WERI-Rb-1 (cell line): ENCODE data around the gene GOLT1B.

Source experiments
- DNase-seq: peaks from one replicate; pipeline ENCODE4 v3.0.0-alpha.2; 2020
- H3K27ac ChIP-seq: fragments of 250-450 bp; sonication (Bioruptor Pico); 2 replicates; pipeline ENCODE4 v1.5.1; 2020; ENCODE audit warnings: mild to moderate bottlenecking, moderate library complexity
- H3K27me3 ChIP-seq: fragments of 250-450 bp; sonication (Bioruptor Pico); 2 replicates; pipeline ENCODE4 v1.5.1; 2021; ENCODE audit warnings: mild to moderate bottlenecking, low read depth, moderate library complexity; ENCODE audit not compliant: insufficient read depth, severe bottlenecking
- H3K36me3 ChIP-seq: fragments of 250-450 bp; sonication (Bioruptor Pico); 2 replicates; pipeline ENCODE4 v1.5.1; 2020; ENCODE audit warnings: mild to moderate bottlenecking, moderate library complexity
- H3K4me3 ChIP-seq: 2 replicates; pipeline ENCODE4 v1.5.1; 2011; ENCODE audit warnings: low read depth, mild to moderate bottlenecking, control low read depth, low read length
- H3K9me3 ChIP-seq: fragments of 250-450 bp; sonication (Bioruptor Pico); 2 replicates; pipeline ENCODE4 v1.5.1; 2021; ENCODE audit warnings: mild to moderate bottlenecking, moderate library complexity; ENCODE audit not compliant: severe bottlenecking
- TF ChIP-seq, protein P1 (sequence below): IDR thresholded peaks from 2 replicates; pipeline ENCODE4 v1.5.1; 2011; ENCODE audit warnings: low read depth, mild to moderate bottlenecking, control low read depth, inconsistent platforms, low read length

Gene GOLT1B

DNA sequence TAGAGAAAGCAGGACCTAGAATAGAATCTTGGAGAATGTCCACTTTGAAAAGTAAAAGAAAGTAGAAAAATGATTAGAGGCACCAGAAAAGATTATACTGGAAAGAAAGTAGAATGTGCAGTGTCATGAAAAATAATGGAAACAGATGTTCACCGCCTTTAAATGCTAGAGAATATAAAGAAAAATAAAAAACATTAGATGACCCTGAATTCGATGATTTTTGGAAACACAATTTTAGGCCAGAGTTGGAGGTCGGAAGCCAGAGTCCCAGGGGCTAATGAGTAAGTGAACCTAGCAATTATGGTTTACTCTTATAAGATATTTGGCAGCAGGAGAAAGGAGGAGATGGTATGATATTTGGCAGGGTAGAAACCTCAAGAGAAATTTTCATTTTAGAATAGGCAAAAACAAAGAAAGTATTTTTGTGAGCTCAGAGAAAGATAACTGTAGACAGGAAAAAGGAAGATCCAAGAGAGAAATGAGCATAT lies 65.4 kb downstream of the GOLT1B start:
- DNase-seq, result no peak
- no peaks in the 10 kb centered on the region for H3K9me3 ChIP-seq
- H3K27me3 ChIP-seq, result no peaks in the 10 kb centered on the region
- no peak overlapping the region for H3K27ac ChIP-seq
- no peaks in the 10 kb centered on the region for H3K36me3 ChIP-seq
- no peak overlapping the region for H3K4me3 ChIP-seq
- TF ChIP-seq, protein P1, sequence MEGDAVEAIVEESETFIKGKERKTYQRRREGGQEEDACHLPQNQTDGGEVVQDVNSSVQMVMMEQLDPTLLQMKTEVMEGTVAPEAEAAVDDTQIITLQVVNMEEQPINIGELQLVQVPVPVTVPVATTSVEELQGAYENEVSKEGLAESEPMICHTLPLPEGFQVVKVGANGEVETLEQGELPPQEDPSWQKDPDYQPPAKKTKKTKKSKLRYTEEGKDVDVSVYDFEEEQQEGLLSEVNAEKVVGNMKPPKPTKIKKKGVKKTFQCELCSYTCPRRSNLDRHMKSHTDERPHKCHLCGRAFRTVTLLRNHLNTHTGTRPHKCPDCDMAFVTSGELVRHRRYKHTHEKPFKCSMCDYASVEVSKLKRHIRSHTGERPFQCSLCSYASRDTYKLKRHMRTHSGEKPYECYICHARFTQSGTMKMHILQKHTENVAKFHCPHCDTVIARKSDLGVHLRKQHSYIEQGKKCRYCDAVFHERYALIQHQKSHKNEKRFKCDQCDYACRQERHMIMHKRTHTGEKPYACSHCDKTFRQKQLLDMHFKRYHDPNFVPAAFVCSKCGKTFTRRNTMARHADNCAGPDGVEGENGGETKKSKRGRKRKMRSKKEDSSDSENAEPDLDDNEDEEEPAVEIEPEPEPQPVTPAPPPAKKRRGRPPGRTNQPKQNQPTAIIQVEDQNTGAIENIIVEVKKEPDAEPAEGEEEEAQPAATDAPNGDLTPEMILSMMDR, result no peak
